AG20443 (cell line): ENCODE data around the gene CHEK2.
"Not testable (repeated sequence)": the region's sequence is repeated elsewhere in the genome, so short reads cannot be mapped to it uniquely, and the experiment has no call there.

Experiments
- DNase-seq: peaks from one replicate; pipeline ENCODE4 v3.0.0; 2012; ENCODE audit warnings: low spot score, mixed read lengths

The CHEK2 gene

GRCh38 chr22:28741200-28741784 lies 328 bp downstream of the CHEK2 start:
- no peak for DNase-seq

- DNase-seq = not testable (repeated sequence)
Observed at GRCh38 chr22:28738876-28739275, 2.7 kb downstream of the CHEK2 start.

- no peak for DNase-seq
Observed at GRCh38 chr22:28737701-28738100, 3.9 kb downstream of the CHEK2 start.

- no peak for DNase-seq
Observed at GRCh38 chr22:28736301-28737155, 5.1 kb downstream of the CHEK2 start.

GRCh38 chr22:28734393-28734792 lies 7.2 kb downstream of the CHEK2 start:
- no peak for DNase-seq

GRCh38 chr22:28730179-28730578 lies 11.4 kb downstream of the CHEK2 start:
- DNase-seq = no peak

- no peak for DNase-seq
Observed at GRCh38 chr22:28728621-28729313, 12.9 kb downstream of the CHEK2 start.

- DNase-seq = no peak
Observed at GRCh38 chr22:28728002-28728401, 13.6 kb downstream of the CHEK2 start.

- DNase-seq = no peak
Observed at GRCh38 chr22:28718044-28718443, 23.6 kb downstream of the CHEK2 start.

- no peak for DNase-seq
Observed at GRCh38 chr22:28716686-28717085, 24.9 kb downstream of the CHEK2 start.

GRCh38 chr22:28715611-28716010 lies 26.0 kb downstream of the CHEK2 start:
- no peak for DNase-seq

GRCh38 chr22:28714043-28714628 lies 27.5 kb downstream of the CHEK2 start:
- no peak for DNase-seq

GRCh38 chr22:28711820-28712777 lies 29.5 kb downstream of the CHEK2 start:
- DNase-seq = peak; percentile 82

- DNase-seq = no peak
Observed at GRCh38 chr22:28711341-28711740, 30.3 kb downstream of the CHEK2 start.

- peak; percentile 63 for DNase-seq
Observed at GRCh38 chr22:28710576-28711191, 30.9 kb downstream of the CHEK2 start.

- DNase-seq = no peak
Observed at GRCh38 chr22:28710107-28710506, 31.5 kb downstream of the CHEK2 start.

- DNase-seq = no peak
Observed at GRCh38 chr22:28706845-28707244, 34.8 kb downstream of the CHEK2 start.

- no peak for DNase-seq
Observed at GRCh38 chr22:28703436-28703835, 38.2 kb downstream of the CHEK2 start.

- no peak for DNase-seq
Observed at GRCh38 chr22:28702891-28703290, 38.7 kb downstream of the CHEK2 start.

- not testable (repeated sequence) for DNase-seq
Observed at GRCh38 chr22:28693041-28693760, 48.4 kb downstream of the CHEK2 start.
